Vagina (tissue), 2 donors: ENCODE measurements around the gene CLDND2.

Experiments
- POLR2A ChIP-seq, 2 donors: fragments of 450-650 bp; IDR thresholded peaks; one replicate each; pipeline ENCODE4 v1.6.1; 2017; ENCODE audit warnings: antibody characterized with exemption in 2 of 2, mild to moderate bottlenecking in 2 of 2, moderate library complexity in 2 of 2
- TF ChIP-seq, protein P1 (sequence below), 3 experiments: fragments of 450-650 bp in 2 of 3; fragments of 200-600 bp in 1 of 3; sonication (generic) in 1 of 3; IDR thresholded peaks; one replicate each; pipeline ENCODE4 v1.5.1; 2017 to 2019; ENCODE audit warnings: antibody characterized with exemption in 3 of 3, mild to moderate bottlenecking in 2 of 3, moderate library complexity in 2 of 3

GRCh38 chr19:51382004-51382403, 13.2 kb upstream of the CLDND2 start:
- TF ChIP-seq POLR2A (IDR thresholded peaks at IDR 0.05), result no peak
- TF ChIP-seq, protein P1, sequence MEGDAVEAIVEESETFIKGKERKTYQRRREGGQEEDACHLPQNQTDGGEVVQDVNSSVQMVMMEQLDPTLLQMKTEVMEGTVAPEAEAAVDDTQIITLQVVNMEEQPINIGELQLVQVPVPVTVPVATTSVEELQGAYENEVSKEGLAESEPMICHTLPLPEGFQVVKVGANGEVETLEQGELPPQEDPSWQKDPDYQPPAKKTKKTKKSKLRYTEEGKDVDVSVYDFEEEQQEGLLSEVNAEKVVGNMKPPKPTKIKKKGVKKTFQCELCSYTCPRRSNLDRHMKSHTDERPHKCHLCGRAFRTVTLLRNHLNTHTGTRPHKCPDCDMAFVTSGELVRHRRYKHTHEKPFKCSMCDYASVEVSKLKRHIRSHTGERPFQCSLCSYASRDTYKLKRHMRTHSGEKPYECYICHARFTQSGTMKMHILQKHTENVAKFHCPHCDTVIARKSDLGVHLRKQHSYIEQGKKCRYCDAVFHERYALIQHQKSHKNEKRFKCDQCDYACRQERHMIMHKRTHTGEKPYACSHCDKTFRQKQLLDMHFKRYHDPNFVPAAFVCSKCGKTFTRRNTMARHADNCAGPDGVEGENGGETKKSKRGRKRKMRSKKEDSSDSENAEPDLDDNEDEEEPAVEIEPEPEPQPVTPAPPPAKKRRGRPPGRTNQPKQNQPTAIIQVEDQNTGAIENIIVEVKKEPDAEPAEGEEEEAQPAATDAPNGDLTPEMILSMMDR (IDR thresholded peaks at IDR 0.05), result no peak
